GM21737 (cell line): ENCODE results near the gene GFM1.
A peak's percentile ranks its signal among the peaks of the same experiment; 100 is the strongest.

Source experiments
- ATAC-seq: cut with Tn5 transposase; IDR thresholded peaks from one replicate; pipeline ENCODE4 v1.9.1; 2021; ENCODE audit warnings: mild to moderate bottlenecking, moderate library complexity; ENCODE audit not compliant: unreplicated experiment

The GFM1 gene

GRCh38 chr3:158723991-158724390 is 79.7 kb downstream of the GFM1 start:
- no peak for ATAC-seq

- ATAC-seq = no peak
These were observed 81.2 kb downstream of the GFM1 start for GRCh38 chr3:158725348-158726011.

- peak; percentile 41 for ATAC-seq
These were observed 83.1 kb downstream of the GFM1 start for GRCh38 chr3:158727206-158728060.

- no peak for ATAC-seq
These were observed 83.7 kb downstream of the GFM1 start for GRCh38 chr3:158728061-158728377.

- no peak for ATAC-seq
These were observed 84.5 kb downstream of the GFM1 start for GRCh38 chr3:158728851-158729250.

- no peak for ATAC-seq
These were observed 87.2 kb downstream of the GFM1 start for GRCh38 chr3:158731486-158731885.

GRCh38 chr3:158731938-158732855 is 87.9 kb downstream of the GFM1 start, which contains the start of gene RARRES1:
Gene RARRES1 (minus strand): TSS chr3:158732457. CDS start chr3:158732415, 42 bp downstream.
- ATAC-seq = peak; percentile 89

- no peak for ATAC-seq
These were observed 88.5 kb downstream of the GFM1 start for GRCh38 chr3:158732856-158733200.

GRCh38 chr3:158733656-158734055 is 89.3 kb downstream of the GFM1 start:
- no peak for ATAC-seq

- no peak for ATAC-seq
These were observed 91.1 kb downstream of the GFM1 start for GRCh38 chr3:158735296-158736033.

- no peak for ATAC-seq
These were observed 93.1 kb downstream of the GFM1 start for GRCh38 chr3:158737410-158737809.

GRCh38 chr3:158737976-158738615 is 93.8 kb downstream of the GFM1 start:
- no peak for ATAC-seq

- ATAC-seq = no peak
These were observed 94.3 kb downstream of the GFM1 start for GRCh38 chr3:158738653-158739052.

- no peak for ATAC-seq
These were observed 94.8 kb downstream of the GFM1 start for GRCh38 chr3:158739078-158739477.

GRCh38 chr3:158739661-158740060 is 95.3 kb downstream of the GFM1 start:
- ATAC-seq = no peak
